GM18508 (cell line): ENCODE measurements around the gene C16orf92.
"Not testable (repeated sequence)": the region's sequence is repeated elsewhere in the genome, so short reads cannot be mapped to it uniquely, and the experiment has no call there.

ENCODE experiments used
- ATAC-seq: cut with Tn5 transposase; IDR thresholded peaks from one replicate; pipeline ENCODE4 v1.9.1; 2021; ENCODE audit warnings: moderate number of reproducible peaks; ENCODE audit not compliant: insufficient read depth, unreplicated experiment

C16orf92 gene

DNA sequence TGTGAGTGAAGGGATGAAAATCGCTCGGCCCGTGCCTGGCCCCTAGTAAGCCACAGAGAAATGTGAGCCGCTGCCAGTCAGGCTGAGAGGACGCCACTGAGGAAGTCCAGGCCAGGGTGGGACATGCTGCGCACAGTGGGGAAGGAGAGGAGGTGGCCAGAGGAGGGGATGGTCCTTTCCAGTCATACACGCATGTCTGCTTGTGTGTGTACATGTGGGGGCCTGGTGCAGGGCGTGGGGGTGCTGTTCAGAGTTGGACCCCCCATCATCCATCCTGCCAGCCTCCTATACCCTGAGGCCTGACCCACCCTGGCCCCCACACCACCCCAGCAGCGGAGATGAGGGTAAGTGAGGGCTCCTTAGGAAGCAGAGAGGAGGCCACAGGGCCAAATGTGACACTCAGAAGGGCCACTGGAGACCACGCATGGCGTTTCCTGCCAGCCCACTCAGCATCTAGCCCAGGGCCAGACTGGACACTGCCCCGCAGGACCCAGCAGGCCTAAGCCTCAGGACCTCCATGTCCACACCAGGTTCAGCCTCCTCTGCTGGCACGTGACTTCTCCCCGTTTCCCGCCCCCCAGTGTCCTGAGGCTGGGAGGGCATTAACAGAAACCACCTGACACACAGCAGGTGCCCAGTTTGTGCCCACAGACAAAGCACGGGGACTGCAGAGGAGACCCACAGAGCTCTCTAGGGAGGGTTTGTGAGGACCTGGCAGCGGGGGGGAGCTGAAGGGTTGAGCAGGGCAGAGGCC, 19.2 kb upstream of the C16orf92 start:
- ATAC-seq, result no peak

DNA sequence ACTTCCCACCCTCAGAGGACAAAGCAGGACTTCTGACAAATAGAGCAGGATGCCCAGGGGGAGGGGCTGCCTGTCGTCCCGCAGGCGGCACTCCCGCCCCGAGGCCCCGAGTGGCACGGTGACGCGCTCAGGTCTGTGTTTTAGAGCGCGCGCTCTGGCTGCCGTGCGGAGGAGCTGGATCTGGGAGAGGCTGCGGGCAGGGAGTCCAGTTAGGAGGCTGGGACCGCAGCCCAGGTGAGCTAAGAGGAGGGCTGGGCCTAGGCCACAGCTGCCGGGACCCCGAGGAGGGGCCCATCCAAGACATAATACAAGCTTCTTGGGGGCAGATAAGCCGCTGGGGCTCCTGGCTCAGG, 18.6 kb upstream of the C16orf92 start:
- ATAC-seq, result no peak

DNA sequence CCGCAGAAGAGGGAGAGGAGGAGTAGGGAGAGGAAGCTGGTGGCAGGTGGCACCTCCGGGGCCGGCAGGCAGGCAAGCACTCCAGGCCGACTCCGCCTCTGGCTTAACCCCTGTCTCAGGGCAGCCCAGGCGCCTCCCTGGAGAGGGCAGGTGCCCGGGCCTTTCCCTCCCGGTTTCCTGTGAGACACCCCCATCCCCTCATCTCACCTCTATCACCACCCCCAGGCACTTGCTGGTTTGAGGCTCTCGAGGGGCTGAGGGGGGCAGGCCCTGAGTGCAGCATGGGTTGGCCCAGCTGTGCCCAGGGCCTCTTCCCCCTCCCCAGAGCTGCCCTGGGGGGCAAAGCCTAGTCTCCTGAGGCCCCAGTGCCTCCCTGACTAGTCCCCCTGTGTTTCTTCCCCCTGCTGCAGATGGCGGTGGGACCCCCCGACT, 18.2 kb upstream of the C16orf92 start:
- no peak for ATAC-seq

DNA sequence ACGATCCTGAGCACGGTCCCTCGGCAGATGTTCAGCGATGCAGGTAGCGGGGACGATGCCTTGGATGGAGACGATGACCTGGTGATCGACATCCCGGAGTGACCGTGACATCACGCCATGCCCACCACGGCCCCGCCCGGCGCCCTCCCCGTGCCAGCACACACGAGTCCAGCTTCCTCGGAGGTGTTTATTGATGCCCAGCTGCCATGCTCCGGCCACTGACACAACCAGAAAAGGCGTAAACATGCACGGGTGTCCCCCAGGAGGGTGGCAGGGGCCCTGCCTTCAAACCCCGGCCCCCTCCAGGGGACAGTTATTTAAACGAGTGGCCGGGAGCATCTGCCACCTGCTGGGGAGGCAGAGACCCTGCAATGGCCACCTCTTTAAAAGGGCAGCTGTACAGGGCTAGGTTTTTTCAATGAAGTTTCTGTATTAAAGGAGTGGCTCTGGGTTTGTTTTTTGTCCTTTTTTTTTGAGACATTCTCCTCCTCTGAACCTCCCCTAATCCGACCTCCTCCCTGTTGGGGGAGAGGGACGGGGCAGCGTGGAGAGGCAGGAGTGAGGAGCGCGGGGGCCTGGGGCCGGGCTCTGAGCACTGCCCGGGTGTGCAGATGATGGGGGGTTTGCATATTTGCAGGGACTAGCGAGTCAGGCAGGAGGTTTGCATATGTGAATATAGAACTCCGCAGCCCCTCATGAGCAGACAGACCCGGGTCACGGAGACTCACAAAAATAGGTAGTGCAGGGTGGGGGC, 17.5 kb upstream of the C16orf92 start:
- no peak for ATAC-seq

DNA sequence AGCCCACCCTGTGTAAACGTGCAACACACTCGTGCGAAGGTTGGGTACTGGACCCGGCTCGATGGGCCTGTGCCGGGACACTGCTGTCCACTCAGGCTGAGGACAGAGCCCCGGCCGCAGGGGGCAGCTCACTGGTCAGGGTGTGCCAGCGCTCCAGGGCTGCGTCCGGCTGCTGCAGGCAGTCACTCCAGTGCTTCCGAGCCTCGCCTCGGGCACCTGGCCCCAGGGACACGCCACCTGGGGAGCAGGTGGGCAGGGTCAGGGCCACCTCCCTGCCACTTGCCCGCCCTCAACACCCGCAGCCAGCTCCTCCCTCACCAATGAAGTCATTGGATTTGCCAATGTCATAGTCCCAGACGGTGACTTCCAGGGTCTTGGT, 16.9 kb upstream of the C16orf92 start:
- no peak for ATAC-seq

DNA sequence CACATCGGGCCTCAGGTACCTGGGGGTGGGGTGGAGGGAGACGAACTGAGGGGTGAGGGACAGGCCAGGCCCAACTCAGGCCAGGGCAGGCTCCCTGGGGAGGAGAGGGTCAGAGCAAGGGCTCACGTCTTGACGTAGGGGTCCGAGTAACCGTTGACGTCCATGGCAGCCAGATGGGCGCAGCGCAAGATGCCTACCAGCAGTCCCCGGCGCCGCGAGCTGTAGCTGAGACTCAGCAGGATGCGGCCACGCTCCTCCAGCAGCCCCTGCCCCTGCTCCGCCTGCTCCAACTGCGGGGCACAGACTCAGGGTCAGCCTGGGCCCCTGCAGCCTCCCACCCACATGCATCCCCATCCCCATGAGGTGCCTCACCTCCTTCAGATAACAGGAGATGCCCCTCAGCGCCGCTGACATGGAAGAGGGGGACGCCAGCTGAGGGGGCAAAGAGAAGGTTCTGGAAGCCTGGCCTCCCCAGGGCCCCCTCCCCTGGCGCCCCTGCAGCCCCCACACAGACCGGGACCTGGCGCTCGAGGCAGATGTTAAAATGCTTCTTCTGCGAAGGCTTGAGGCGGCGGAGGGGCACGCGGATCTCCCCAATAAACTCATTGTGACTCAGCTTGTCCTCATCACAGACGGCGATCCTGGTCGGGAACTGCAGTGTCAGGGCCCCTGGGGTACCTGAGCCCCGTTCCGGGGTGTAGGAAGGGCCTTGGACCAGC, 16.2 kb upstream of the C16orf92 start:
- ATAC-seq, result no peak

DNA sequence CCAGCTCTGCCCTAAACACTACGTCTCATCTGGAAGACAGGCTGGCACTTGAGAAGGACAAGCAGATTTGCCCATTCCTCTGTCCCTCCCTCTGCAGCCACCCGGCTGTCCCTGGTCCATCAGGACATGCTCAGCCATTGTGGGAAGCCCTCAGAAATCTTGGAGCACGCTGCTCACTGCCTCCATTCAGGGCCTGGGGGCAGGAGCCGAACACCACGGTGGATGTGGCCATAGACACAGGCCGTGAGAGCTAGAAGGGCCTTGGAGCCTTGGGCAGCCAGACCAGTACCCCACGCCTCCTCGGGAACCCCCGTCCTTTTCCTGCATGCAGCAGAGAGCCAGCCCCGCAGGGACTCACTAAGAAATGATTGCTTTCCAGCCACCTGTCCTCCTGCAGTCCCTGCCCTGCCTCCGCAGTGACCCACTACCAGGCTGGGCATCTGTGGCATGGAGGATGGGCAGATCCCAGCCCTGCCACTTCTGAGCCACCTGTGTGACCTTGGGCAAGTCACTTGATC, 15.6 kb upstream of the C16orf92 start:
- ATAC-seq, result no peak

DNA sequence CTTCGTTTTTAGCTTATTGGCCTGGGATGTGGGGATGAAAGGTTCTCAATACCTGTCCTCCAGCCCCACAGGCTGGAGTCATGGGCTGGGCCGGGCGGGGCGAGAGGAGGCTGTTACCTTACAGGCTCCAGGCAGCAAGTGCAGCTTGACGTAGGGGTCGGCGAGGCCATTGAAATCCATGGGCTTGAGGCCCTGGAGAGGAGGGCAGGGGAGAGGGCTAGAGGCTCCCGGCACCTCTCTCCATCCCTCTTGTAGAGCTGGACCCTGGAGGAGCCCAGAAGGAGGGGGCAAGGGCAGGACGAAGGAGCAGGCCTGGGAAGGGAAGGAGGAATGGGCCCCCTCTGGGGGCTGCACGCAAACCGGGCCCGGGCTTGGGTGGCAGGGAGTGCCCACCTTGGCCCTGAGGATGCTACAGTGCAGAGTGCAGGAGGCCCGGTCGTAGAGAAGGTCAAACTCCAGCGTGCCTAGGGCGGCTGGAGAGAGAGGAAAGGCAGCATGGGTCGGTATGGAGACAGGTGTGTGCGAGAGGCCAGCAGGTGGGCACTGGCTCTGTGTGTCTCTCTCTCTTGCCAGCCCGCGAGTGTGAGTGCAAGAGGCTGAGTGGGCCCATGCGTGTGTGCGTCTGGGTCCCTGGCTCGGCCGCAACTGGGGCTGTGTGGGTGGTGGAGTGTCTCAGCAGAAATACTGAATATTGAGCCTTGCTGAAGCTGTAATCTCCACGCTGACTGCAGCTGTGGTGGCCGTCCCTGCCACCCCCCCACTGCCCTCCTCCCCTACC, 13.7 kb upstream of the C16orf92 start:
- ATAC-seq, result no peak

DNA sequence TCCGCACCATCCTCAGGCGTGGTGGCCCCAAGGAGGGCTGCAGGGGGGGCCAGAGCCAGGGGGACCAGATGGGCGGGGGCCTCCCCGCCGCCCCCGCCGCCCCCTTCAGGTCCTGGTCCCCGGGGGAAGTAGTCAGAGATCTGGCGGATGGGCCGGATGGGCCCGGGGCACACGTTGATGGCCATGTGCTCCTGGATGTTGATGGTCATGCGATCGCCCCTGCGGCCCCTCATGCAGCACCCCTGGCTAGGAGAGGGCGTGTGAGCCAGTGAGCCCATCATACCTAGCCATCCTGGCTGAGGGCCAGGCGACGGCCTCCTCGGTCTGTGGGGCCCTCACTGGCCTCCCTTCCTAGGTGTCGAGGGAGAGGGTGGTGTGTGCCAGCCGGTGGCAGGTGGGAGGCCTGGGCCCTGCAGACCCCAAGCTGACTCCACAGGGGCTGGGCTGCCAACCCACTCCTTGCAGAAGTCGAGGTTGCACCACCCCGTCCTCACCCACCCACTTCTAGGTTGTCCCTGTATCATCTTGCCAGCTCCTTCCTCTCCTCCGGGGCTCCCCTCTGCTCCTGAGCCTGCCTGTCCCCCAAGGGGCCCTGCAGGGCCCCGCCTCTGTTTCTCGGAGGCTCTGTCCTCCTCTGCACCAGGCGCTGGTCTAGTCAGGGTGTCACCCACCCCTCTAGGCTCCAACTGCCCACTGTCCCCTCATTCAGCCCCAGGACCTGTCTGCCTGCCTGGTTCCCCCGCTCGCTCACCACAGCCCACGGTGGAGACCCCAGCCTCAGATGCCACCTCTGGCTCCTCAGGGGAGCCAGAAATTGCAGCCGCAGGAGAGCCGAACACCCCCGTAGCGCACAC, 12.8 kb upstream of the C16orf92 start:
- no peak for ATAC-seq

DNA sequence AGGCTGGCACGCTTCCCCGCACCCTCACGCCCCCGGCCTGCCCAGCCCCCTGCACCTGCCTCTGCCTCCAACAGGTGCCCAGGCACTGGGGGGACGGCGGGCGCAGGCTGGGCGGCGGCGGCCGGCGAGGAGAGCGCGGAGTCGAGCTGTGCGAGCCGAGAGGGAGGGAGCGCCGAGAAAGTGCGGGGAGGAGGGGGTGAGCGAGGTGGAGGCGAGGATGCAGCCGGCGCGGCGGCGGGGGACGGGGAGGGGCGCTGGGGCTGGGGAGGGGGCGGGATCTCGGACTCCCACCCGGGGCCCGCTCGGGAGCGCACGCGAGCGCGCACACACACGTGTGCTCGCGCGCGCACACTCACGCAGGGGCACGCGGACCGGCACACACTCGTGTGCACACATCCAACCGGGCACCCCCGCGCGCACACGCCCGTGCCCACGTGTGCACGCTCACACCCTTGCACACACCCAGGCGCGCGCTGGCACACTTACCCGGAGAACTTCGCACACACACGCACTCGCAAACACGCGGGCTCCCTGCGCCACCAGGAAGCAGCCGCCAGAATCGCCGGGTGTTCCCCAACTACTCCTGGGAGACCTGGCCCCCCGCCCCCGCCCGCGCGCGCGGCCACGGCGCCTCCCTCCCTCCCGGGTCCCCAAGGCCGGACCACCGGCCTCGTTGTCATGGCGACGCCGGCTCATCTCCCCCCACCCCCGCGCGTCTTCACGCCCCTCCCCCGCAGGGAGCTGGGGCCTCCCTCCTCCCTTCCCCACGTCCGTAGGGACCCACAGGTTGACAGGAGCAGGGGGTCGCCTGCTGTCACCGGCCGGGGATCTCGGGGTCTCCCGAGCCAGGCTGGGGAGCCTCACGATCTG, 11.9 kb upstream of the C16orf92 start, which contains the start of gene DOC2A:
Gene DOC2A (minus strand): TSS at position 184 of the 870 bp plus-strand sequence. CDS start 805 bp downstream, outside the sequence.
- ATAC-seq, result no peak

DNA sequence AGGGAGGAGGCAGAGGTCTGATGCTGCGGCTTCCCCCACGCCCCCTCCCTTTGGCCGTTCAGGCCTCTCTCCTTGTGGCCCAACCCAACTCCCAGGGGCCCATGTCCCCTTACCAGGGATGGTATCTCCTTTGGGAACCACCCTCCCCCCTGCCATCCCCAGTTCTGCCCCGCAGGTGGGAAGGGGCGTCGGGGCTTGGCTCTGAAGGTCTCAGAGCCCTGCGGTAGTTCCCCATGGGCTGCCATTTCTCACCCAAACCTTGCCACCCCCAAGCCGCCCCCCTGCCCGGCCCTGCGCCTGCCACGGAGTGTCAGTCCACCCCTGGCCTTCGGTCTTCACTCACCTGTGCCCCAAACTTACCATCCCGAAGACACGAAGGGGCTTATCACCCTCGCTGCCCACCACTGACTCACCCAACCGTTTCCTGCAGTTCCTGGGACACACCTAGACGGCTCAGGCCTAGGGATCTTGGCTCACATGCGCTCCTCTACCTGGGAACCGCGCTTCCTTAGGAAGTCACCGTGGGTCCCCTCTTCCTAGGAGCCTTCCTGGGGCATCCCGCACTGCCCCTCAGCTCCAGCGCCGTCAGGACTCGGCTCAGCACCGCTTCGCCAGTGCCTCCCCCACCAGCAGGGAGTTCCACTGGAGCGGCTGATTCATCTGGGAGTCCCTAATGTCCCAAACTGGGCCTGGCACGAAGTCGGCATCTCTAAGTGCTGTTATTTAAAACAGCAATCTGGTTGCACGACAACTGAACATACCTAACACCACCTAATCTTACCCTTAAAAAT, 11.1 kb upstream of the C16orf92 start:
- ATAC-seq, result no peak

DNA sequence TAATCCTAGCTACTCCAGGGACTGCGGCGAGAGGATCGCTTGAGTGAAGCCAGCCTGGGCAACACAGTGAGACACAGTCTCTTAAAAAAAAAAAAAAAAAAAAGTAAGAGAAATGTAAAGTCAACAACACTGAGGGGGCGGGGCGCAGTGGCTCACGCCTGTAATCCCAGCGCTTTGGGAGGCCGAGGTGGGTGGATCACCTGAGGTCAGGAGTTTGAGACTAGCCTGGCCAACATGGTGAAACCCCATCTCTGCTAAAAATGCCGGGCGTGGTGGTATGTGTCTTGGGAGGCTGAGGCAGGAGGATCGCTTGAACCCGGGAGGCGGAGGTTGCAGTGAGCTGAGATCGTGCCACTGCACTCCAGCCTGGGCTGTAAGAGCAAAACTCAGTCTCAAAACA, 10.4 kb upstream of the C16orf92 start:
- not testable (repeated sequence) for ATAC-seq

DNA sequence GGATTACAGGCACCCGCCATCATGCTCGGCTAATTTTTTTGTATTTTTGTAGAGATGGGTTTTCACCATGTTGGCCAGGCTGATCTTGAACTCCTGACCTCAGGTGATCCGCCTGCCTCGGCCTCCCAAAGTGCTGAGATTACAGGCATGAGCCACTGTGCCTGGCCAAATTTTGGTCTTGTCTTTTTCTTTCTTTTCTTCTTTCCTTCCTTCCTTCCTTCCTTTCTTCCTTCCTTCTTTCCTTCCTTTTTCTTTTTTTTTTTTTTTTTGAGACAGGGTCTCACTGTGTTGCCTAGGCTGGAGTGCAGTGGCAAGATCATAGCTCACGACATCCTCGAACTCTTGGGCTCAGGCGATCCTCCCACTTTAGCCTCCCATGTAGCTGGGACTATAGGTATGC, 7.5 kb upstream of the C16orf92 start:
- ATAC-seq, result not testable (repeated sequence)

DNA sequence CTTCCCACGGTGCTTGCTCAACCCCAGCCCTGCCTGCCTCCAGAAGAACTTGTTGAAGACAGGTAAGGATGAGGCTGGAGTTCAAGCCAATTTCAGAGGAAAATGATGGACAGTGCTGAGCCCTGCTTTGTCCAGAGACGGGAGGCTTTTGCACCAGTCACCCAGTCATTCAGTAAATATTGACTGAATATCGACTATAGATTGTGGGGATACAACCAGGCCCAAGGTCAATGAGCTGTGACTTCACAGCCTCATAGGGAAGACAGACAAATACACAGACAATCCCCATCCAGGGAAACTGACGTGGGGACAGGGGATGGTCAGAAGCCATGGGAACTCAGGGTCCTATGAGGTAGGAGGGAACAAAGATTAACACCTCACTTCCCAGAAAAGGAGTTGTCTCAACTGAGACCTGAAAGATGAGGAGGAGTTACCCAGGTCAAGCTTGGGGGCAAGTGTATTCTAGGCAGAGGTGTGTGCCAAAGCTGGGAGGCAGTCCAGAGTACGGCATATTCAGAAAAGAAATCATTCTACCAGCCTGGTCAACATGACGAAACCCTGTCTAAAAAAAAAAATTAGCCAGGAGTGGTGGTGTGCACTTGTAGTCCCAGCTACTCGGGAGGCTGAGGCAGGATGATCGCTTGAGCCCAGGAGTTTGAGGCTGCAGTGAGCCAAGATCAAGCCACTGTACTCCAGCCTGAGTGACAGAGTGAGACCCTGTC, 6.3 kb upstream of the C16orf92 start:
- no peak for ATAC-seq

DNA sequence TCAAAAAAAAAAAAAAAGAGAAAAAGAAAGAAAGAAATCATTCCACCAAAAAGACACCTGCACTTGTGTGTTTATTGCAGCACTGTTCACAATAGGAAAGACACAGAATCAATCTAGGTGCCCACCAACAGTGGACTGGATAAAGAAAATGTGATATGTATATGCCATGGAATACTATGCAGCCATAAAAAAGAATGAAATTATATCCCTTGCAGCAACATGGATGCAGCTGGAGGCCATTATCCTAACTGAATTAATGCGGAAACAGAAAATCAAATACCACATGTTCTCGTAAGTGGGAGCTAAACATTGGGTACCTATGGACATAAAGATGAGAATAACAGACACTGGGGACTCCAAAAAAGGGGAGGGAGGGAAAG, 5.7 kb upstream of the C16orf92 start:
- ATAC-seq, result no peak

DNA sequence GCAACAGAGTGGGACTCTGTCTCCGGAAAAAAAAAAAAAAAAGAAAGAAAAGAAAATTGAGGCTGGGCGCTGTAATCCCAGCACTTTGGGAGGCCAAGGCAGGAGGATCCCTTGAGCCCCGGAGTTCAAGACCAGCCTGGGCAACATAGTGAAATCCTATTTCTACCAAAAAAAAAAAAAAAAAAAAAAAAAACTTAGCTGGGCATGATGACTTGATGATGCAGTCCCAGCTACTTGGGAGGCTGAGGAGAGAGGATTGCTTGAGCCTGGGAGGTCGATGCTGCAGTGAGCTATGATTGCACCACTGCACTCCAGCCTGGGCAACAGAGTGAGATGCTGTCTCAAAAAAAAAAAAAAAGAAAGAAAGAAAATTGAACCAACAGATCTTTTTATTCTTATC, 5.1 kb upstream of the C16orf92 start:
- not testable (repeated sequence) for ATAC-seq

DNA sequence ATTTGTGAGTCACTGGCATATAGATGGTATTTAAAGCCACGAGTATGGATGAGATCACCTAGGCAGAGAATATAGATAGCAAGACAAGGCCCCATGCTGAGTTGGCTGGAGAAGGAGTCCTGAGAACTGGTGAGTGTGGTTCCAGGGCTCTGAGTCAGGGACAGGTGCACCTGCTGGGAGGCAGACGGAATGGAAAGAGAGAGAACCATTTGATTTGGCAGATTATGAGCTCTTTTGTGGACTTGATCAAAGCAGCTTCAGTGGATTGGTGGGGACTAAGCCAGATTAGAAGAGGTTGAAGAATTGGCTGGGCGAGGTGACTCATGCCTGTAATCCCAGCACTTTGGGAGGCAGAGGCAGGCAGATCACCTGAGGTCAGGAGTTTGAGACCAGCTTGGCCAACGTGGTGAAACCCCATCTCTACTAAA, 4.3 kb upstream of the C16orf92 start:
- no peak for ATAC-seq
